ENCODE data around the gene MAP7.

DNA sequence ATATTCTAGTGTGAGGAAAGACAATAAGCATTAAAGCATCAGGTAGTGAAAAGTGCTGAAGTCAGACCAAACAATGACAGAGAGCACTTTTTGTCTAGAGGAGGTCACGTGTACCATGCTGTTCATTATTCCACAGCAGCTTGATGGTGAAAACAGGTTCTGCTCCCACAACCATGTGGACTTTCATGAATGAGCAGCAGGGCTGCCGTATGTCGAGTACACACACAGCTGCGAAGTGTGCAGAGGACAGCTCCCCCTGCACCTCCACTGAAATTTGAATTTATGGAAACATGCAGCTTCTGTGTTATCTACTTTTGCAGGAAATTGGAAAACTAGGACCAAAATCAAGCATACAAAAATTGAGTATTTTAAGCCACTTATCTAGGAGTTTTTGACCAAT lies 85.3 kb downstream of the MAP7 start:
- TF ChIP-seq, protein P1, sequence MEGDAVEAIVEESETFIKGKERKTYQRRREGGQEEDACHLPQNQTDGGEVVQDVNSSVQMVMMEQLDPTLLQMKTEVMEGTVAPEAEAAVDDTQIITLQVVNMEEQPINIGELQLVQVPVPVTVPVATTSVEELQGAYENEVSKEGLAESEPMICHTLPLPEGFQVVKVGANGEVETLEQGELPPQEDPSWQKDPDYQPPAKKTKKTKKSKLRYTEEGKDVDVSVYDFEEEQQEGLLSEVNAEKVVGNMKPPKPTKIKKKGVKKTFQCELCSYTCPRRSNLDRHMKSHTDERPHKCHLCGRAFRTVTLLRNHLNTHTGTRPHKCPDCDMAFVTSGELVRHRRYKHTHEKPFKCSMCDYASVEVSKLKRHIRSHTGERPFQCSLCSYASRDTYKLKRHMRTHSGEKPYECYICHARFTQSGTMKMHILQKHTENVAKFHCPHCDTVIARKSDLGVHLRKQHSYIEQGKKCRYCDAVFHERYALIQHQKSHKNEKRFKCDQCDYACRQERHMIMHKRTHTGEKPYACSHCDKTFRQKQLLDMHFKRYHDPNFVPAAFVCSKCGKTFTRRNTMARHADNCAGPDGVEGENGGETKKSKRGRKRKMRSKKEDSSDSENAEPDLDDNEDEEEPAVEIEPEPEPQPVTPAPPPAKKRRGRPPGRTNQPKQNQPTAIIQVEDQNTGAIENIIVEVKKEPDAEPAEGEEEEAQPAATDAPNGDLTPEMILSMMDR (conservative IDR thresholded peaks at IDR 0.05; ENCODE audit: low read depth in 2 of 2) = no peak
- TF ChIP-seq, protein P2, sequence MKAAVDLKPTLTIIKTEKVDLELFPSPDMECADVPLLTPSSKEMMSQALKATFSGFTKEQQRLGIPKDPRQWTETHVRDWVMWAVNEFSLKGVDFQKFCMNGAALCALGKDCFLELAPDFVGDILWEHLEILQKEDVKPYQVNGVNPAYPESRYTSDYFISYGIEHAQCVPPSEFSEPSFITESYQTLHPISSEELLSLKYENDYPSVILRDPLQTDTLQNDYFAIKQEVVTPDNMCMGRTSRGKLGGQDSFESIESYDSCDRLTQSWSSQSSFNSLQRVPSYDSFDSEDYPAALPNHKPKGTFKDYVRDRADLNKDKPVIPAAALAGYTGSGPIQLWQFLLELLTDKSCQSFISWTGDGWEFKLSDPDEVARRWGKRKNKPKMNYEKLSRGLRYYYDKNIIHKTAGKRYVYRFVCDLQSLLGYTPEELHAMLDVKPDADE (IDR thresholded peaks at IDR 0.05) = no peak
- TF ChIP-seq JUNB (IDR thresholded peaks at IDR 0.05; ENCODE audit: unreplicated experiment) = no peak
